CD4-positive, alpha-beta T cell (primary cell): ENCODE data around the gene KANSL1. TPM values are rescaled to one million over a fixed set of nuclear protein-coding genes. Genes with fewer than 3 reads are reported as not detected.
"Not testable (repeated sequence)": the region's sequence is repeated elsewhere in the genome, so short reads cannot be mapped to it uniquely, and the experiment has no call there.

ENCODE experiments used
- ATAC-seq: fragments of 200-7000 bp; cut with Tn5 transposase; one replicate; pipeline ENCODE4 v1.10.0; 2022; ENCODE audit warnings: mild to moderate bottlenecking; ENCODE audit not compliant: poor library complexity
- CTCF ChIA-PET: fragments of 350-600 bp; sonication (Branson Sonifier 250); formaldehyde crosslinking; loops from one replicate; lab custom pipeline; 2021; ENCODE audit warnings: antibody characterized with exemption, inconsistent platforms; lab: Charles Lee
- POLR2A ChIA-PET: fragments of 350-600 bp; sonication (Branson Sonifier 250); formaldehyde crosslinking; loops from one replicate; lab custom pipeline; 2021; ENCODE audit warnings: antibody characterized with exemption, inconsistent platforms; lab: Charles Lee
- DNase-seq, 14 experiments: peaks; one replicate each; pipeline ENCODE4 v3.0.0-alpha.2; 2013 to 2020; ENCODE audit warnings: mixed read lengths in 2 of 14
- H3K27ac ChIP-seq, 2 donors: one replicate each; pipeline versions ENCODE4 v1.5.1 to v1.7.0; 2013; ENCODE audit warnings: low read length in 2 of 2, low read depth in 1 of 2, mild to moderate bottlenecking in 1 of 2
- H3K27me3 ChIP-seq, 2 experiments: 1 replicate in 1 of 2; 2 replicates in 1 of 2; pipeline versions ENCODE4 v1.6.1 to v1.7.0; 2013; ENCODE audit warnings: low read length in 2 of 2, control low read depth in 1 of 2, mild to moderate bottlenecking in 1 of 2, moderate library complexity in 1 of 2; ENCODE audit not compliant: insufficient read depth in 2 of 2, control insufficient read depth in 1 of 2
- H3K36me3 ChIP-seq: one replicate; pipeline ENCODE4 v1.6.1; 2013; ENCODE audit warnings: low read length, control low read depth; ENCODE audit not compliant: insufficient read depth
- H3K4me1 ChIP-seq: one replicate; pipeline ENCODE4 v1.6.1; 2013; ENCODE audit warnings: low read length, control low read depth; ENCODE audit not compliant: insufficient read depth
- H3K4me3 ChIP-seq: one replicate; pipeline ENCODE4 v1.5.1; 2013; ENCODE audit warnings: mild to moderate bottlenecking, low read length, moderate library complexity
- H3K9me3 ChIP-seq, 2 experiments: 1 replicate in 1 of 2; 2 replicates in 1 of 2; pipeline versions ENCODE4 v1.6.1 to v1.7.0; 2013; ENCODE audit warnings: low read length in 2 of 2, mild to moderate bottlenecking in 2 of 2, control low read depth in 1 of 2, moderate library complexity in 1 of 2; ENCODE audit not compliant: control insufficient read depth in 1 of 2, insufficient read depth in 1 of 2
- H3K27ac Mint-ChIP-seq: one replicate; pipeline ENCODE4 v1.8.0; 2020; ENCODE audit warnings: mixed read lengths
- H3K27me3 Mint-ChIP-seq: one replicate; pipeline ENCODE4 v1.8.0; 2021; ENCODE audit warnings: mixed read lengths
- H3K36me3 Mint-ChIP-seq: one replicate; pipeline ENCODE4 v1.8.0; 2021; ENCODE audit warnings: low read depth, mixed read lengths
- H3K4me1 Mint-ChIP-seq: one replicate; pipeline ENCODE4 v1.8.0; 2021; ENCODE audit warnings: low read depth, mixed read lengths
- H3K4me3 Mint-ChIP-seq: one replicate; pipeline ENCODE4 v1.8.0; 2020; ENCODE audit warnings: mild to moderate bottlenecking, mixed read lengths
- H3K9me3 Mint-ChIP-seq: one replicate; pipeline ENCODE4 v1.8.0; 2020; ENCODE audit warnings: mixed read lengths
- intact Hi-C, 2 experiments: fragments of 100-400 bp; cut with DNase I in 1 of 2; cut with micrococcal nuclease in 1 of 2; formaldehyde crosslinking; loops; one replicate each; pipeline versions ENCODE4 v1.15.1 to v1.9.0; 2023 to 2025; cut with DNase I, micrococcal nuclease
- polyA plus RNA-seq, 2 donors: library from polyadenylated mRNA; unstranded; fragments of 120-200 nt; gene quantifications; one replicate each; pipeline ENCODE4 v1.2.1, GENCODE V29; 2013
- total RNA-seq, 174 experiments: library from RNA in 2 of 174; stranded (reverse) in 2 of 174; gene quantifications; one replicate each; pipeline ENCODE4 v1.2.3 and lab custom pipeline; 2021 to 2026
- TF ChIP-seq, protein P1 (sequence below): fragments of 200-600 bp; IDR thresholded peaks from one replicate; pipeline ENCODE4 v1.8.0; 2022; ENCODE audit warnings: antibody characterized with exemption, mild to moderate bottlenecking

The KANSL1 gene
- total RNA-seq (100 to 1,000 TPM; 122 to 125 TPM), total RNA-seq (lab: John Stamatoyannopoulos, UW) (46.7 to 434 (median 180) reads per million in 172 experiments)
- 44.3 TPM for polyA plus RNA-seq (2013, experiment 1 of 2)
- 74.9 TPM for polyA plus RNA-seq (2013, experiment 2 of 2)

DNA sequence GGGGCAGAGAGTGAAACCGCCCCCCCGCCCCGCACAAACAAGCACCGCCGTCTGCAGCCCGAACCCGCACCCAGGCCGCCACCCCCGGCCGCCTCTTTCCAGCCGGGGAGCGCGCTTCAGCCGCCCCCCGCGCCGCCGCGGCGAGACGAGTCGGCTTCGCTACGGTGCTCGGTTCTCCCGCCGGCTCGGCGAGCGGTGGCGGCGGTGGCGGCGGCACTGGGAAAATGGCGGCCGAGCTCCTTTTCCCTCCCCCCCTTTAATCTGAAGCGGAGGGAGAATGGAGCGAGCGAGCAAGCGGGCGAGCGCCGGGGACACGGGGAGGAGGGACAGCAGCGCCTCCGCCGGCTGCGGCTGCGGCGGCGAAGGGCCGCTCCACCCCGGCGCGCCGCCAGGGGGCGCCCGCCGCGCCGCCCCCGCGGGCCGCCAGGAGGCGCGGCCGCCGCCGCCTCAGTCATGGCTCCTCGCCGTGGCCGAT is at the start of gene KANSL1:
KANSL1 (minus strand) TSS at position 279 of the 475 bp plus-strand sequence. CDS start 21,286 bp downstream, outside the sequence.
- peaks cover 41% of the 10 kb centered on the region for H3K4me1 ChIP-seq
- Mint-ChIP-seq H3K36me3 (peaks cover 30% of the 10 kb centered on the region), H3K4me3 (peak within 1 kb of the TSS; percentile 96), H3K27ac (peak within 1 kb of the TSS; percentile 96), H3K4me1 (peaks cover 75% of the 10 kb centered on the region), H3K9me3 (no peaks in the 10 kb centered on the region), H3K27me3 (no peaks in the 10 kb centered on the region)
- peak within 1 kb of the TSS; percentile 95 to 98 for H3K27ac ChIP-seq
- peaks cover 4% of the 10 kb centered on the region for H3K36me3 ChIP-seq
- TF ChIP-seq, protein P1, sequence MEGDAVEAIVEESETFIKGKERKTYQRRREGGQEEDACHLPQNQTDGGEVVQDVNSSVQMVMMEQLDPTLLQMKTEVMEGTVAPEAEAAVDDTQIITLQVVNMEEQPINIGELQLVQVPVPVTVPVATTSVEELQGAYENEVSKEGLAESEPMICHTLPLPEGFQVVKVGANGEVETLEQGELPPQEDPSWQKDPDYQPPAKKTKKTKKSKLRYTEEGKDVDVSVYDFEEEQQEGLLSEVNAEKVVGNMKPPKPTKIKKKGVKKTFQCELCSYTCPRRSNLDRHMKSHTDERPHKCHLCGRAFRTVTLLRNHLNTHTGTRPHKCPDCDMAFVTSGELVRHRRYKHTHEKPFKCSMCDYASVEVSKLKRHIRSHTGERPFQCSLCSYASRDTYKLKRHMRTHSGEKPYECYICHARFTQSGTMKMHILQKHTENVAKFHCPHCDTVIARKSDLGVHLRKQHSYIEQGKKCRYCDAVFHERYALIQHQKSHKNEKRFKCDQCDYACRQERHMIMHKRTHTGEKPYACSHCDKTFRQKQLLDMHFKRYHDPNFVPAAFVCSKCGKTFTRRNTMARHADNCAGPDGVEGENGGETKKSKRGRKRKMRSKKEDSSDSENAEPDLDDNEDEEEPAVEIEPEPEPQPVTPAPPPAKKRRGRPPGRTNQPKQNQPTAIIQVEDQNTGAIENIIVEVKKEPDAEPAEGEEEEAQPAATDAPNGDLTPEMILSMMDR: no peak
- ATAC-seq (peak; percentile 59), DNase-seq (peak; percentile 74 to 96 (median 88))
- ChIA-PET POLR2A (interaction anchor here (0.5 to 2.5 kb wide), 36 partner anchors 9 to 1045 kb away, joined by 3 to 36 read pairs (median 6); partner anchors contain the start of gene HEXIM1), CTCF (interaction anchor here (0.6 to 3.0 kb wide), 49 partner anchors 8 to 615 kb away, joined by 3 to 58 read pairs (median 6); no protein-coding TSS in a partner anchor)
- intact Hi-C loops: loop anchor here (1.0 to 10.0 kb wide), 8 partner anchors 14 to 191 kb away; no protein-coding TSS in a partner anchor
- no peaks in the 10 kb centered on the region for H3K9me3 ChIP-seq
- no peaks in the 10 kb centered on the region for H3K27me3 ChIP-seq
- H3K4me3 ChIP-seq: peak within 1 kb of the TSS; percentile 96

GRCh38 chr17:46231359-46231758 is 38.1 kb upstream of the KANSL1 start:
- H3K27ac Mint-ChIP-seq, H3K27me3 ChIP-seq, H3K27ac ChIP-seq, ATAC-seq, intact Hi-C loops, CTCF ChIA-PET, H3K36me3 ChIP-seq, POLR2A ChIA-PET, H3K9me3 Mint-ChIP-seq, H3K4me1 Mint-ChIP-seq, H3K9me3 ChIP-seq, H3K4me3 ChIP-seq, H3K4me1 ChIP-seq, H3K27me3 Mint-ChIP-seq, H3K4me3 Mint-ChIP-seq, DNase-seq, H3K36me3 Mint-ChIP-seq: not testable (repeated sequence)

GRCh38 chr17:46225274-46225794 is 32.1 kb upstream of the KANSL1 start:
- POLR2A ChIA-PET, H3K27ac ChIP-seq, H3K27me3 Mint-ChIP-seq, H3K4me1 ChIP-seq, intact Hi-C loops, H3K27me3 ChIP-seq, H3K4me1 Mint-ChIP-seq, CTCF ChIA-PET, H3K9me3 Mint-ChIP-seq, H3K9me3 ChIP-seq, H3K36me3 Mint-ChIP-seq, H3K36me3 ChIP-seq: not testable (repeated sequence)
- ATAC-seq (peak; percentile 100), DNase-seq (peak; percentile 81 to 97 (median 92))
- H3K27ac Mint-ChIP-seq: peak overlapping the region; percentile 82
- H3K4me3 Mint-ChIP-seq: peak overlapping the region; percentile 92
- H3K4me3 ChIP-seq: peak overlapping the region; percentile 52

DNA sequence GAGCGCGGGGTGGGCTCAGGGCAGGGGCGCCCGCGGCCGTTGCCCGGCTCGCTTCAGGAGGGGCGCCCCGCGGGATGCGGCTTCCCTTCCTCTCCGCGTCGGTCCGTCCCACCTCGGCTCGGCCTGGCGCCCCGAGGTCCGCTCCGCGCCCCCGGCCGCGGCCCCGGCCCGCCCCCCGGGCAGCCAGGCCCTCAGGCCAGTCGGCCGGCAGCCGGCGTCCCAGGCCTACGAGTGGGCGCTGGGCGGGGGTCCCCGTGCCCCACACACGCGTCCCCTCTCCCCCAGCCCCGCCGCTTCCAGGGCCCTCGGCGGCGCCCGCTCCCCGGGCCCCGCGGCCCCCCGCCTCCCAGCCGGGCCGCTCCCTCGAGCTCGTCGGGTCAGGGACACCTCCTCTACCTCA is 31.6 kb upstream of the KANSL1 start:
- Mint-ChIP-seq H3K4me3 (peak overlapping the region; percentile 92), H3K27ac (peak overlapping the region; percentile 82)
- DNase-seq: peak in 3 of 14 experiments; percentile 4 to 32 (median 30)
- intact Hi-C loops, H3K27ac ChIP-seq, H3K4me1 ChIP-seq, H3K36me3 ChIP-seq, H3K27me3 ChIP-seq, CTCF ChIA-PET, H3K36me3 Mint-ChIP-seq, H3K27me3 Mint-ChIP-seq, POLR2A ChIA-PET, H3K9me3 Mint-ChIP-seq, H3K9me3 ChIP-seq, H3K4me1 Mint-ChIP-seq: not testable (repeated sequence)
- peak; percentile 22 for ATAC-seq
- peak overlapping the region; percentile 52 for H3K4me3 ChIP-seq

- H3K36me3 ChIP-seq, H3K27me3 ChIP-seq, intact Hi-C loops, H3K4me3 Mint-ChIP-seq, H3K4me1 ChIP-seq, CTCF ChIA-PET, H3K9me3 Mint-ChIP-seq, H3K9me3 ChIP-seq, ATAC-seq, H3K4me1 Mint-ChIP-seq, H3K27ac Mint-ChIP-seq, H3K27ac ChIP-seq, POLR2A ChIA-PET, DNase-seq, H3K27me3 Mint-ChIP-seq, H3K4me3 ChIP-seq: not testable (repeated sequence)
- peaks cover 15% of the 10 kb centered on the region for H3K36me3 Mint-ChIP-seq
These were observed 29.8 kb upstream of the KANSL1 start for GRCh38 chr17:46223041-46223440.
